Gastrocnemius medialis (tissue), 4 donors: ENCODE measurements around the gene COL9A1. TPM values are rescaled to one million over a fixed set of nuclear protein-coding genes. Genes with fewer than 3 reads are reported as not detected.

Source experiments
- ATAC-seq, 2 donors: fragments of 150-250 bp; one replicate each; pipeline ENCODE4 v1.9.1; 2016
- DNase-seq, 2 donors: peaks; one replicate each; pipeline ENCODE4 v3.0.0-alpha.2; 2019
- H3K27ac ChIP-seq, 4 donors: fragments of 200-600 bp; sonication (generic); 1 replicate in 1 of 4; 2 replicates in 3 of 4; pipeline ENCODE4 v1.5.1; 2016 to 2018; ENCODE audit warnings: mild to moderate bottlenecking in 2 of 4, moderate library complexity in 1 of 4
- H3K27me3 ChIP-seq, 3 donors: fragments of 200-600 bp; sonication (generic) in 2 of 3; 1 replicate in 1 of 3; 2 replicates in 2 of 3; pipeline versions ENCODE4 v1.5.1 to v1.6.0; 2016 to 2019; ENCODE audit warnings: mild to moderate bottlenecking in 1 of 3, moderate library complexity in 1 of 3
- H3K36me3 ChIP-seq, 2 donors: fragments of 200-600 bp; sonication (generic) in 1 of 2; one replicate each; pipeline ENCODE4 v1.5.1; 2017 to 2018
- H3K4me1 ChIP-seq, 2 donors: fragments of 200-600 bp; sonication (generic) in 1 of 2; one replicate each; pipeline ENCODE4 v1.5.1; 2016 to 2017; ENCODE audit warnings: mild to moderate bottlenecking in 2 of 2
- H3K4me3 ChIP-seq, 4 donors: fragments of 200-600 bp; sonication (generic) in 3 of 4; 1 replicate in 1 of 4; 2 replicates in 3 of 4; pipeline ENCODE4 v1.5.1; 2016 to 2019; ENCODE audit warnings: mild to moderate bottlenecking in 2 of 4
- H3K9me3 ChIP-seq, 3 donors: fragments of 200-600 bp; sonication (generic) in 2 of 3; 1 replicate in 1 of 3; 2 replicates in 2 of 3; pipeline ENCODE4 v1.5.1; 2016 to 2019
- POLR2A ChIP-seq, 2 donors: fragments of 450-650 bp; IDR thresholded peaks; one replicate each; pipeline ENCODE4 v1.6.1; 2017; ENCODE audit warnings: antibody characterized with exemption in 2 of 2, mild to moderate bottlenecking in 2 of 2, moderate library complexity in 2 of 2
- in situ Hi-C, 4 donors: fragments of 200-750 bp; cut with MboI; loops; one replicate each; pipeline versions ENCODE4 v1.15.0 to v1.8.0; 2017; ENCODE audit warnings: low sequenced_read_pairs in 4 of 4
- intact Hi-C: fragments of 100-400 bp; cut with DNase I; formaldehyde crosslinking; loops from one replicate; pipeline ENCODE4 v1.15.1; 2023; ENCODE audit warnings: low total_unique reads
- total RNA-seq, 4 donors: library from RNA; depleted of rRNA; stranded (reverse); fragments of >200 nt; gene quantifications; one replicate each; pipeline versions ENCODE4 v1.1.0 to v1.2.3, GENCODE V29; 2016
- TF ChIP-seq, protein P1 (sequence below), 5 experiments: fragments of 450-650 bp in 3 of 5; fragments of 200-600 bp in 2 of 5; sonication (generic) in 2 of 5; IDR thresholded peaks in 4 of 5; conservative IDR thresholded peaks in 1 of 5; 1 replicate in 4 of 5; 2 replicates in 1 of 5; pipeline ENCODE4 v1.5.1; 2016 to 2019; ENCODE audit warnings: antibody characterized with exemption in 5 of 5, mild to moderate bottlenecking in 3 of 5, moderate library complexity in 3 of 5

COL9A1 gene
- total RNA-seq, 4 donors from 2014 or later: not detected

- H3K4me3 ChIP-seq: no peak overlapping the region
- H3K27me3 ChIP-seq: no peaks in the 10 kb centered on the region
- ATAC-seq (no peak), DNase-seq (no peak)
- no peaks in the 10 kb centered on the region for H3K4me1 ChIP-seq
- TF ChIP-seq POLR2A (IDR thresholded peaks at IDR 0.05): no peak
- TF ChIP-seq, protein P1, sequence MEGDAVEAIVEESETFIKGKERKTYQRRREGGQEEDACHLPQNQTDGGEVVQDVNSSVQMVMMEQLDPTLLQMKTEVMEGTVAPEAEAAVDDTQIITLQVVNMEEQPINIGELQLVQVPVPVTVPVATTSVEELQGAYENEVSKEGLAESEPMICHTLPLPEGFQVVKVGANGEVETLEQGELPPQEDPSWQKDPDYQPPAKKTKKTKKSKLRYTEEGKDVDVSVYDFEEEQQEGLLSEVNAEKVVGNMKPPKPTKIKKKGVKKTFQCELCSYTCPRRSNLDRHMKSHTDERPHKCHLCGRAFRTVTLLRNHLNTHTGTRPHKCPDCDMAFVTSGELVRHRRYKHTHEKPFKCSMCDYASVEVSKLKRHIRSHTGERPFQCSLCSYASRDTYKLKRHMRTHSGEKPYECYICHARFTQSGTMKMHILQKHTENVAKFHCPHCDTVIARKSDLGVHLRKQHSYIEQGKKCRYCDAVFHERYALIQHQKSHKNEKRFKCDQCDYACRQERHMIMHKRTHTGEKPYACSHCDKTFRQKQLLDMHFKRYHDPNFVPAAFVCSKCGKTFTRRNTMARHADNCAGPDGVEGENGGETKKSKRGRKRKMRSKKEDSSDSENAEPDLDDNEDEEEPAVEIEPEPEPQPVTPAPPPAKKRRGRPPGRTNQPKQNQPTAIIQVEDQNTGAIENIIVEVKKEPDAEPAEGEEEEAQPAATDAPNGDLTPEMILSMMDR (IDR thresholded peaks at IDR 0.05 in 4 of 5, conservative IDR thresholded peaks at IDR 0.05 in 1 of 5): no peak
- intact Hi-C loops: loop anchor here (1.0 to 5.0 kb wide), 2 partner anchors 147 to 790 kb away; no protein-coding TSS in a partner anchor
- no peaks in the 10 kb centered on the region for H3K9me3 ChIP-seq
- H3K36me3 ChIP-seq: no peaks in the 10 kb centered on the region
- no peak overlapping the region for H3K27ac ChIP-seq
- in situ Hi-C loops: no loop called here
Observed at GRCh38 chr6:70221715-70222438, 81.0 kb downstream of the COL9A1 start.

DNA sequence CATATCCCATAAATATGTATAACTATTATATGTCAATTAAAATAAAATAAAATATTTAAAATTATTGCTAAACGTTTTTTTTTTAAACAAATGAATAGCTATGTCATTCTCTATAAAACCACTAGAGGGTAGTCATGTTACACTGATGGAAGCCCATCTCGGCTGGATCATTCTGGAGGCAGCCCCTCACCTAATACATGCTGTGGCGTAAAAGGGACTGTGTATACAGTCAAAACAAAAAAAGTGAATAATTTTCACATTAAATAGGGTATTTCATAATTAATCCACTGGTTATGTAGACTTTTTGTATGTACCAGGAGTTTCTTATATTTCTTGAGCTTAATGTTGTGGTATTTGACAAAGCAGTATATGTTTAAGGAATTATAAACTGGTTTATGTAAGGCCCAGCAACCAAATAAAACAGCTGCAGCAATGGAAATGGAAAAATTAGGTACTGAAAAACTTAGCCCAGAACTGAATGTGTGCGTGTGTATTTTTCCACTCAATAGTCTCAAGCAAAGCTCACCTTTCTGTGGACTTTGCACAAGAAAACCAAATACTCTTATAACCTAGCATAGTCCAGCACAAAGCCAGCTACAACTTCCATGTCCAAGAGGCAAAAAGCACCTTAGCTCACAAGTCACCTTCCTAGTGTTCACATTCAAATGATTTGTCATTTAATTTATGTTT is 81.7 kb downstream of the COL9A1 start:
- no peaks in the 10 kb centered on the region for H3K4me1 ChIP-seq
- in situ Hi-C loops: no loop called here
- TF ChIP-seq, protein P1 (IDR thresholded peaks at IDR 0.05 in 4 of 5, conservative IDR thresholded peaks at IDR 0.05 in 1 of 5): peak in 4 of 5 experiments; percentile 16 to 75 (median 59)
- TF ChIP-seq POLR2A (IDR thresholded peaks at IDR 0.05): no peak
- no peak overlapping the region for H3K27ac ChIP-seq
- DNase-seq: no peak
- ATAC-seq: no peak
- intact Hi-C loops: loop anchor here (1.0 to 5.0 kb wide), 2 partner anchors 148 to 791 kb away; no protein-coding TSS in a partner anchor
- no peaks in the 10 kb centered on the region for H3K36me3 ChIP-seq
- H3K4me3 ChIP-seq: no peak overlapping the region
- no peaks in the 10 kb centered on the region for H3K27me3 ChIP-seq
- H3K9me3 ChIP-seq: no peaks in the 10 kb centered on the region

DNA sequence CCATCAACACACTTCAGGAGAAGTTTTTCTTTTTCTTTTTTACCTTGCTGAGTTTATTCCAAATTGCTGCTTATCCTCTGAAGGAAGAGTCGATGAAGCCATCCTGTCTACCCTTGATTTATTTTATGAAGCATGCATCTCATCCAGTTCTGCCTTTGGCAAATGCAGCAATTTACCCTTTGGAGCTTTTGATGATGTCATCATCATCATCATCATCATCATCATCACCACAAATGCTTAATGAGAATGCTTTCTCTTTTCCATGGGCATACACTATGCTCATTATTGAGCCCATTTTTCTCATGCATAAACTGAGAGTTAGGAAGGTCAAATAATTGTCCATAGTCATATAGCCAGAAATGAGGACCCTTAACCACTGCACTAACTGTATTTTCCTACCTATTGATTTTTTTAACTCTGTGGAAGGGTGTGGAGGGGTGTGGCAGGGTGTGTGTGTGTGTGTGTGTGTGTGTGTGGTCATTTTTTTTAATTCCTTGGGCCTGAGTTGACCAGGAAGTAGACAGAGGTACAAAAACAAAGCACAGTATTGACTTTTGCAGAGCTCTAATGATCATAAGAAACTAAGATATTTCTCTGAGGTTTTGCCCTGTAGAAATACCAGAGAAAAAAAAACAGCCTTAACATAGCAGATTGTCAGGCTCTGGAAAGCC is 82.8 kb downstream of the COL9A1 start:
- Histone ChIP-seq H3K4me3 (no peak overlapping the region), H3K4me1 (no peaks in the 10 kb centered on the region), H3K9me3 (no peaks in the 10 kb centered on the region), H3K27ac (no peak overlapping the region), H3K36me3 (no peaks in the 10 kb centered on the region), H3K27me3 (no peaks in the 10 kb centered on the region)
- ATAC-seq (no peak), DNase-seq (no peak)
- TF ChIP-seq, protein P1 (IDR thresholded peaks at IDR 0.05 in 4 of 5, conservative IDR thresholded peaks at IDR 0.05 in 1 of 5): no peak
- TF ChIP-seq POLR2A (IDR thresholded peaks at IDR 0.05): no peak
- in situ Hi-C loops: no loop called here
- intact Hi-C loops: loop anchor here (5.0 kb wide), 1 partner anchor 792 kb away; no protein-coding TSS in a partner anchor

DNA sequence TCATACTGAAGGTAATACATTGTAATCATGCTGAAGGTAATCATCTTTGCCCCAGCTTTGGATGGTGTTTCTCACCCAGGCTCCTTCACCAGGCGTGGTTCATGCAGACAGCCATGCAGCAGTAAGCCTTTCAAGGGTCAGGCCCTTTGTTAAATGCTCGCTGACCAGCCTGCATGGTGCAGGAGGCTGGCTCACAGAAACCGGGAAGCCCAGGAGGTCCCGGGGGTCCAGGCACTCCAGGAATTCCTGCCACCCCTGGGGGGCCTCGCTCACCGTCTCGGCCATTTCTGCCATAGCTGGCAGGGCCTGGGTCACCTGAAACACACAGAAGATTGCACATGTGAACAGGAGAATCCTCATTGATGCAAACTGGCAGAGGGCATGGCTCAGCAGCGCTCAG is 86.1 kb downstream of the COL9A1 start:
- no peak for TF ChIP-seq POLR2A (IDR thresholded peaks at IDR 0.05)
- TF ChIP-seq, protein P1 (IDR thresholded peaks at IDR 0.05 in 4 of 5, conservative IDR thresholded peaks at IDR 0.05 in 1 of 5): no peak
- Histone ChIP-seq H3K36me3 (no peaks in the 10 kb centered on the region), H3K9me3 (no peaks in the 10 kb centered on the region), H3K27me3 (peaks cover 0 to 2% (median 0%) of the 10 kb centered on the region in 3 donors), H3K27ac (no peak overlapping the region), H3K4me3 (no peak overlapping the region), H3K4me1 (no peaks in the 10 kb centered on the region)
- intact Hi-C loops (no loop called here), in situ Hi-C loops (no loop called here)
- DNase-seq: no peak
- no peak for ATAC-seq
